ENCODE measurements around the gene USP47.

USP47 gene

GRCh38 chr11:12007769-12008737 lies 166.3 kb downstream of the USP47 start, which contains the start of gene DKK3:
DKK3 (minus strand) TSS chr11:12008626; CDS start chr11:12008582, 44 bp downstream.
- no peak for DNase-seq

Measured in SW 1271 (cell line).